Right atrium auricular region (tissue), 2 donors: ENCODE data around the gene COPE. TPM values are rescaled to one million over a fixed set of nuclear protein-coding genes. Genes with fewer than 3 reads are reported as not detected.

Experiments used
- DNase-seq: peaks from one replicate; pipeline ENCODE4 v3.0.0-alpha.2; 2019; ENCODE audit warnings: low spot score
- H3K27ac ChIP-seq, 2 donors: fragments of 200-600 bp; sonication (generic); 1 replicate in 1 of 2; 2 replicates in 1 of 2; pipeline ENCODE4 v1.5.1; 2016 to 2019
- H3K27me3 ChIP-seq, 2 donors: fragments of 200-600 bp; sonication (generic); one replicate each; pipeline versions ENCODE4 v1.5.1 to v1.6.0; 2017 to 2019
- H3K36me3 ChIP-seq: fragments of 200-600 bp; sonication (generic); one replicate; pipeline ENCODE4 v1.5.1; 2016
- H3K4me1 ChIP-seq, 2 donors: fragments of 200-600 bp; sonication (generic); one replicate each; pipeline versions ENCODE4 v1.5.1 to v1.6.0; 2017 to 2019
- H3K4me3 ChIP-seq, 2 donors: fragments of 200-600 bp; sonication (generic); 1 replicate in 1 of 2; 2 replicates in 1 of 2; pipeline ENCODE4 v1.5.1; 2017 to 2019; ENCODE audit warnings: mild to moderate bottlenecking in 1 of 2, moderate library complexity in 1 of 2
- H3K9me3 ChIP-seq, 2 donors: fragments of 200-600 bp; sonication (generic); one replicate each; pipeline ENCODE4 v1.5.1; 2019
- total RNA-seq, 2 donors: library from RNA; depleted of rRNA; stranded (reverse); fragments of >200 nt; gene quantifications; one replicate each; pipeline ENCODE4 v1.1.0, GENCODE V29; 2016
- TF ChIP-seq, protein P1 (sequence below), 2 donors: fragments of 200-600 bp; sonication (generic); IDR thresholded peaks; one replicate each; pipeline ENCODE4 v1.5.1; 2019; ENCODE audit warnings: antibody characterized with exemption in 2 of 2

The COPE gene
- total RNA-seq, 2 donors from 2014 or later, result 168 to 209 TPM

DNA sequence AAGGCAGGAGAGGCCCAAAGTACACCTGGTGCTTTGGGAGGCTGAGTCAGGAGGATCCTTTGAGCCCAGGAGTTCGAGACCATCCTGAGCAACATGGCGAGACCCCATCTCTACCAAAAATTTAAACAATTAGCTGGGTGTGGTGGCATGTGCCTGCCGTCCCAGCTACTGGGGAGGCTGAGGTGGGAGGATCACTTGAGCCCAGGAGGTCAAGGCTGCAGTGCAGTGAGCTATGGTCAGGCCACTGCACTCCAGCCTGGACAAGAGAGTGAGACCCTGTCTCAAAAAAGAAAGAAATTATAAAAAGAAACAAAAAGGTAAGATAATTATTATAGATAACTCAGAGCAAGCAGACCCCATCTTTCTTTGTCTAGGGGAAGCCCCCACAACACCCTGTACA lies 20.0 kb upstream of the COPE start:
- DNase-seq, result no peak
- Histone ChIP-seq H3K4me3 (no peak overlapping the region), H3K27me3 (no peaks in the 10 kb centered on the region), H3K27ac (peak overlapping the region in 1 of 2 donors; percentile 59), H3K36me3 (no peaks in the 10 kb centered on the region), H3K4me1 (peaks cover 0 to 19% of the 10 kb centered on the region in 2 donors), H3K9me3 (no peaks in the 10 kb centered on the region)
- TF ChIP-seq, protein P1, sequence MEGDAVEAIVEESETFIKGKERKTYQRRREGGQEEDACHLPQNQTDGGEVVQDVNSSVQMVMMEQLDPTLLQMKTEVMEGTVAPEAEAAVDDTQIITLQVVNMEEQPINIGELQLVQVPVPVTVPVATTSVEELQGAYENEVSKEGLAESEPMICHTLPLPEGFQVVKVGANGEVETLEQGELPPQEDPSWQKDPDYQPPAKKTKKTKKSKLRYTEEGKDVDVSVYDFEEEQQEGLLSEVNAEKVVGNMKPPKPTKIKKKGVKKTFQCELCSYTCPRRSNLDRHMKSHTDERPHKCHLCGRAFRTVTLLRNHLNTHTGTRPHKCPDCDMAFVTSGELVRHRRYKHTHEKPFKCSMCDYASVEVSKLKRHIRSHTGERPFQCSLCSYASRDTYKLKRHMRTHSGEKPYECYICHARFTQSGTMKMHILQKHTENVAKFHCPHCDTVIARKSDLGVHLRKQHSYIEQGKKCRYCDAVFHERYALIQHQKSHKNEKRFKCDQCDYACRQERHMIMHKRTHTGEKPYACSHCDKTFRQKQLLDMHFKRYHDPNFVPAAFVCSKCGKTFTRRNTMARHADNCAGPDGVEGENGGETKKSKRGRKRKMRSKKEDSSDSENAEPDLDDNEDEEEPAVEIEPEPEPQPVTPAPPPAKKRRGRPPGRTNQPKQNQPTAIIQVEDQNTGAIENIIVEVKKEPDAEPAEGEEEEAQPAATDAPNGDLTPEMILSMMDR (IDR thresholded peaks at IDR 0.05), result no peak

GRCh38 chr19:18933297-18933696 lies 14.1 kb upstream of the COPE start:
- TF ChIP-seq, protein P1 (IDR thresholded peaks at IDR 0.05), result no peak
- peaks cover 13% of the 10 kb centered on the region for H3K36me3 ChIP-seq

DNA sequence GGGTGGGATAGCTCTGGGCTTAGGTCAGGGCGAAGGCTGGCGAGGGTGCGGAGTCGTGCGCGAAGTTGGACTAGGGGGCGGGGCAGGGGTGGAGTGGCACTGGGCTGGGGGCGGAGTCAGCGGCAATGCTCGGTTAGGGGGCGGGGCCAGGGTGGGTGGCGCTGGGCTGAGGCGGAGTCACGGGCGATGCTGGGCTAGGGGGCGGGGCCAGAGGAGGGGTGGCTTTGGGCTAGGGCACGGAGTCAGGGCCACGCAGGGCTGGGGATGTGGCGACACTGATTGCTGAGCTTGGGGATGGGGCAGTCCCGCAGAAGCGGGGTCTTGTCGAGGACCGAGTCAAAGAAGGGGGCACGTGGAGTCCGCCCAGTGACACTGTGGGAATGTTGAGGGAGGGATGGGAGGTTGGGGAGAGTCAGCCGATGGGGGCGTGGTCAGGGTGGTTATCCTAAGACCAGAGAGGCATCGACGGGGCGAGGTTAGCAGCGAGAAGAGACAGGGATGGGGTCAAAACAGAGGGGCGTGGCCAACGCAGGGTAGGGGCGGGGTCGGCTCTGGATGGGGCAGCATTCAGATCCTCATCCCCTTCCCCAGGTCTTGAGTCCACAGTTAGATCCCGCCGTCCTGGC lies 13.1 kb upstream of the COPE start:
- Histone ChIP-seq H3K27me3 (no peaks in the 10 kb centered on the region), H3K4me1 (peaks cover 0 to 11% of the 10 kb centered on the region in 2 donors), H3K36me3 (peaks cover 20% of the 10 kb centered on the region), H3K9me3 (no peaks in the 10 kb centered on the region), H3K27ac (no peak overlapping the region), H3K4me3 (peak overlapping the region in 1 of 2 donors; percentile 32)
- no peak for DNase-seq
- TF ChIP-seq, protein P1 (IDR thresholded peaks at IDR 0.05), result no peak

More at GRCh38 chr19:18933297-18933696, 14.1 kb upstream of the COPE start:
- Histone ChIP-seq H3K4me3 (no peak overlapping the region), H3K27ac (no peak overlapping the region), H3K4me1 (peaks cover 0 to 11% of the 10 kb centered on the region in 2 donors), H3K9me3 (no peaks in the 10 kb centered on the region), H3K27me3 (no peaks in the 10 kb centered on the region)
- DNase-seq, result no peak

GRCh38 chr19:18931316-18932162 lies 12.4 kb upstream of the COPE start:
- peaks cover 0 to 11% of the 10 kb centered on the region in 2 donors for H3K4me1 ChIP-seq
- H3K4me3 ChIP-seq, result peak overlapping the region in 1 of 2 donors; percentile 32
- no peaks in the 10 kb centered on the region for H3K9me3 ChIP-seq
- H3K27ac ChIP-seq, result no peak overlapping the region
- H3K36me3 ChIP-seq, result peaks cover 21% of the 10 kb centered on the region
- DNase-seq, result no peak
- no peaks in the 10 kb centered on the region for H3K27me3 ChIP-seq
- TF ChIP-seq, protein P1 (IDR thresholded peaks at IDR 0.05), result no peak

DNA sequence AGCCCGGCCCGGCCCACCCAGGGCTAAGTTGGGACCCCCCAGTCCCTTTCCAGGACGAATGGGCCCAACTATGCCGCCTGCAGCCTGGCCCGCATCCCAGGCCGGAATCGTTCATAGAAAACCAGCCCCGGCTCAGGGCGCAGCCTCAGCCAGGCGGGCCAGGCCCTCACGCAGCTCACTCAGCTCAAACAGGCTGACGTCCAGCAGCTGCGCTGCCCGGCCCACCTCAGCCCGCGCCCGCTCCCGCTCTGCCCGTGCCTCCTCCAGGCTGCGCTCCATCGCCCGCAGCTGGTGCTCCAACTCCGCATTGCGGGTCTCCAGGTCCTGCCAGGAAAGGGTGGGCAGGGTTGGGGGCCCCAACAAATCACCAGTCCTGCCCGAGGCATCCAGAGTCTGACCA lies 10.1 kb upstream of the COPE start:
- H3K36me3 ChIP-seq, result peaks cover 43% of the 10 kb centered on the region
- no peak for DNase-seq
- H3K4me3 ChIP-seq, result no peak overlapping the region
- H3K27me3 ChIP-seq, result no peaks in the 10 kb centered on the region
- TF ChIP-seq, protein P1 (IDR thresholded peaks at IDR 0.05), result no peak
- no peaks in the 10 kb centered on the region for H3K9me3 ChIP-seq
- H3K4me1 ChIP-seq, result peaks cover 0 to 11% of the 10 kb centered on the region in 2 donors
- H3K27ac ChIP-seq, result no peak overlapping the region
